ENCODE results near the gene SEMA3C. TPM values are rescaled to one million over a fixed set of nuclear protein-coding genes. Genes with fewer than 3 reads are reported as not detected.

Gene SEMA3C
- total RNA-seq, 2 experiments from 2014 or later = not detected

GRCh38 chr7:80705130-80705781 is 213.6 kb downstream of the SEMA3C start:
- no peak overlapping the region for H3K27ac Mint-ChIP-seq
- H3K36me3 Mint-ChIP-seq (ENCODE audit: low read depth) = no peaks in the 10 kb centered on the region
- ChIA-PET POLR2A (no interaction called here), CTCF (no interaction called here)
- H3K4me3 Mint-ChIP-seq = no peak overlapping the region
- no peaks in the 10 kb centered on the region for H3K27me3 Mint-ChIP-seq
- ATAC-seq (no peak), DNase-seq (no peak)
- no peaks in the 10 kb centered on the region for H3K9me3 Mint-ChIP-seq (ENCODE audit: low read depth)
- intact Hi-C loops (cut with DNase I, micrococcal nuclease) = no loop called here
- H3K4me1 Mint-ChIP-seq = no peaks in the 10 kb centered on the region

- intact Hi-C loops (cut with DNase I, micrococcal nuclease) = no loop called here
- DNase-seq (no peak), ATAC-seq (no peak)
- H3K4me1 Mint-ChIP-seq = no peaks in the 10 kb centered on the region
- H3K27me3 Mint-ChIP-seq = no peaks in the 10 kb centered on the region
- no peaks in the 10 kb centered on the region for H3K36me3 Mint-ChIP-seq (ENCODE audit: low read depth)
- no peak overlapping the region for H3K27ac Mint-ChIP-seq
- no peaks in the 10 kb centered on the region for H3K9me3 Mint-ChIP-seq (ENCODE audit: low read depth)
- H3K4me3 Mint-ChIP-seq = no peak overlapping the region
- POLR2A ChIA-PET = no interaction called here
- CTCF ChIA-PET = no interaction called here
Measured at GRCh38 chr7:80703272-80703671, 215.6 kb downstream of the SEMA3C start.

GRCh38 chr7:80699721-80700256 is 219.1 kb downstream of the SEMA3C start:
- ChIA-PET POLR2A (no interaction called here), CTCF (no interaction called here)
- no peak overlapping the region for H3K27ac Mint-ChIP-seq
- intact Hi-C loops (cut with DNase I, micrococcal nuclease) = loop anchor here (1.0 kb wide), 1 partner anchor 771 kb away; no protein-coding TSS in a partner anchor
- no peaks in the 10 kb centered on the region for H3K4me1 Mint-ChIP-seq
- no peak for ATAC-seq
- H3K9me3 Mint-ChIP-seq (ENCODE audit: low read depth) = no peaks in the 10 kb centered on the region
- H3K36me3 Mint-ChIP-seq (ENCODE audit: low read depth) = no peaks in the 10 kb centered on the region
- no peak overlapping the region for H3K4me3 Mint-ChIP-seq
- no peak for DNase-seq
- H3K27me3 Mint-ChIP-seq = no peaks in the 10 kb centered on the region

DNA sequence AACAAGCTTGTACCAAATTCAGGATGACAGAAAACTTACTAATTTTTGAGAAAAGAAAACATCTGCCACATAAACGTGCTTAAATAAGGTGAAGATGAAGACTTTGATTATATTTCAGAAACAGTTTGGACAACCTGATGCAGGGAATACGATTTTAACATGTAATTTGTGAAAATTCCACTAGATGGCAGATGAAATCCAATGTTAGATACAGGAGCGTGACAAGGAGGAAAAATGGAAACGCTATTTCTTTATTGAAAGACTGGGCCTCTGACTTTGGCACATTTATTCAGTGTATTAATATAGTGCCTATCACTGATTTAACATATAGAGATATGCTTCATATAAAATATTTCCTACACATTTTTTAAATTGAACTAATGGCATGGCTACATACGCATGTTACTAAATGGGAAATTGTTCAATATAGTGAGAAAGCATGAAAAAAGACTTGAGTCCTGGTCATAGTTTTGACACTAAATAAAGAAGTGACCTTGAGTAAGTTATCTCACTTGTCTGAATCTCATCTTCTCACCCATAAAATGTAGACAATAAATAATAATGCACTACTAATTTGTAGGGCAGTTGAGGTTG is 219.7 kb downstream of the SEMA3C start:
- POLR2A ChIA-PET = no interaction called here
- DNase-seq = no peak
- Mint-ChIP-seq H3K4me1 (no peaks in the 10 kb centered on the region), H3K36me3 (ENCODE audit: low read depth) (no peaks in the 10 kb centered on the region), H3K4me3 (no peak overlapping the region), H3K9me3 (ENCODE audit: low read depth) (peaks cover 1% of the 10 kb centered on the region), H3K27ac (no peak overlapping the region), H3K27me3 (no peaks in the 10 kb centered on the region)
- no peak for ATAC-seq
- intact Hi-C loops (cut with DNase I, micrococcal nuclease) = loop anchor here (1.0 kb wide), 1 partner anchor 771 kb away; no protein-coding TSS in a partner anchor
- CTCF ChIA-PET = interaction anchor here (2.2 kb wide), 1 partner anchor 770 kb away, joined by 13 read pairs; no protein-coding TSS in a partner anchor

All from activated CD4-positive, alpha-beta T cell treated with anti-CD3 and anti-CD28 coated beads for 36 hours (primary cell).